ENCODE results near the gene TSPAN4. TPM values are rescaled to one million over a fixed set of nuclear protein-coding genes. Genes with fewer than 3 reads are reported as not detected.

The TSPAN4 gene
- total and polyA plus RNA-seq, 7 donors: 11.4 to 38.5 (median 17.7) TPM

DNA sequence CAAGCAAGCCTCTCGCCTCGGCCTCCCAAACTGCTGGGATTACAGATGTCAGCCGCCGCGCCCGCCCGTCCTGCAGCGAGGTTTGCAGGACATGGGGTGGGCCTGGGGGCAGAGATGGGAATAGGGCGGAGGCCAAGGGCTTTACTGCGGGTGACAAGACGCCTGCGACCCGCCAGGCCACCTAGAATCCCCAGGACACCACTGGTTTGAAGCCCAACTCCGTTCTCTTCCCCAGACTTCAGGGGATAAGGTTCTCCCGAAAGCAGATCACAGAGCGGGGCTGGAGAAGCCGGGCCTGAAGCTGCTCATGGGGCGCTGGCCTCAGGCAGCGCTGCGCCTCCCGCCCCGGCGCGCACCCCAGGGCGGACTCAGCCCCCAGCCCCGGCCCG, 677 bp upstream of the TSPAN4 start:
- WGBS, 3 donors: 0% methylated on average over 20 to 27 of the region's 27 CpGs
- peak overlapping the region; percentile 94 for H3K27ac ChIP-seq
- H3K36me3 ChIP-seq (ENCODE audit: insufficient read depth in 1 of 2, low read depth in 1 of 2): peaks cover 3 to 42% of the 10 kb centered on the region in 2 donors
- TF ChIP-seq, protein P1, sequence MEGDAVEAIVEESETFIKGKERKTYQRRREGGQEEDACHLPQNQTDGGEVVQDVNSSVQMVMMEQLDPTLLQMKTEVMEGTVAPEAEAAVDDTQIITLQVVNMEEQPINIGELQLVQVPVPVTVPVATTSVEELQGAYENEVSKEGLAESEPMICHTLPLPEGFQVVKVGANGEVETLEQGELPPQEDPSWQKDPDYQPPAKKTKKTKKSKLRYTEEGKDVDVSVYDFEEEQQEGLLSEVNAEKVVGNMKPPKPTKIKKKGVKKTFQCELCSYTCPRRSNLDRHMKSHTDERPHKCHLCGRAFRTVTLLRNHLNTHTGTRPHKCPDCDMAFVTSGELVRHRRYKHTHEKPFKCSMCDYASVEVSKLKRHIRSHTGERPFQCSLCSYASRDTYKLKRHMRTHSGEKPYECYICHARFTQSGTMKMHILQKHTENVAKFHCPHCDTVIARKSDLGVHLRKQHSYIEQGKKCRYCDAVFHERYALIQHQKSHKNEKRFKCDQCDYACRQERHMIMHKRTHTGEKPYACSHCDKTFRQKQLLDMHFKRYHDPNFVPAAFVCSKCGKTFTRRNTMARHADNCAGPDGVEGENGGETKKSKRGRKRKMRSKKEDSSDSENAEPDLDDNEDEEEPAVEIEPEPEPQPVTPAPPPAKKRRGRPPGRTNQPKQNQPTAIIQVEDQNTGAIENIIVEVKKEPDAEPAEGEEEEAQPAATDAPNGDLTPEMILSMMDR (IDR thresholded peaks at IDR 0.05): no peak
- ATAC-seq (peak; percentile 13 to 35 (median 26)), DNase-seq (no peak)
- intact Hi-C loops (cut with DNase I): no loop called here
- H3K4me3 ChIP-seq: peak overlapping the region; percentile 93
- H3K27me3 ChIP-seq (ENCODE audit: insufficient read depth in 3 of 3, low read length in 2 of 3): no peaks in the 10 kb centered on the region
- H3K4me1 ChIP-seq: peaks cover 41% of the 10 kb centered on the region
- H3K9me3 ChIP-seq: no peaks in the 10 kb centered on the region

GRCh38 chr11:843086-843734, 558 bp downstream of the TSPAN4 start:
- TF ChIP-seq, protein P1 (IDR thresholded peaks at IDR 0.05): no peak
- peaks cover 3 to 30% of the 10 kb centered on the region in 2 donors for H3K36me3 ChIP-seq (ENCODE audit: insufficient read depth in 1 of 2, low read depth in 1 of 2)
- H3K4me3 ChIP-seq: peak overlapping the region; percentile 93
- peak overlapping the region; percentile 94 for H3K27ac ChIP-seq
- no peak for DNase-seq
- peaks cover 0 to 4% (median 0%) of the 10 kb centered on the region in 3 donors for H3K27me3 ChIP-seq (ENCODE audit: insufficient read depth in 3 of 3, low read length in 2 of 3)
- no peaks in the 10 kb centered on the region for H3K9me3 ChIP-seq
- intact Hi-C loops (cut with DNase I): no loop called here
- WGBS, 3 donors: 1 to 2% (median 2%) methylated on average over 20 to 53 of the region's 53 CpGs
- H3K4me1 ChIP-seq: peaks cover 41% of the 10 kb centered on the region
- ATAC-seq: peak in 3 of 4 donors; percentile 2 to 6 (median 3)

- peak overlapping the region; percentile 94 for H3K27ac ChIP-seq
- H3K4me1 ChIP-seq: peaks cover 40% of the 10 kb centered on the region
- H3K9me3 ChIP-seq: no peaks in the 10 kb centered on the region
- H3K4me3 ChIP-seq: peak overlapping the region; percentile 93
- intact Hi-C loops (cut with DNase I): no loop called here
- ATAC-seq: peak; percentile 24 to 50 (median 30)
- DNase-seq: peak; percentile 95 to 96
- peaks cover 0 to 11% (median 0%) of the 10 kb centered on the region in 3 donors for H3K27me3 ChIP-seq (ENCODE audit: insufficient read depth in 3 of 3, low read length in 2 of 3)
- TF ChIP-seq, protein P1 (IDR thresholded peaks at IDR 0.05): no peak
- peaks cover 3 to 22% of the 10 kb centered on the region in 2 donors for H3K36me3 ChIP-seq (ENCODE audit: insufficient read depth in 1 of 2, low read depth in 1 of 2)
- WGBS, 3 donors: 19 to 28% (median 20%) methylated on average over 17 to 25 of the region's 25 CpGs
These were observed 1.4 kb downstream of the TSPAN4 start for GRCh38 chr11:843818-844692.

DNA sequence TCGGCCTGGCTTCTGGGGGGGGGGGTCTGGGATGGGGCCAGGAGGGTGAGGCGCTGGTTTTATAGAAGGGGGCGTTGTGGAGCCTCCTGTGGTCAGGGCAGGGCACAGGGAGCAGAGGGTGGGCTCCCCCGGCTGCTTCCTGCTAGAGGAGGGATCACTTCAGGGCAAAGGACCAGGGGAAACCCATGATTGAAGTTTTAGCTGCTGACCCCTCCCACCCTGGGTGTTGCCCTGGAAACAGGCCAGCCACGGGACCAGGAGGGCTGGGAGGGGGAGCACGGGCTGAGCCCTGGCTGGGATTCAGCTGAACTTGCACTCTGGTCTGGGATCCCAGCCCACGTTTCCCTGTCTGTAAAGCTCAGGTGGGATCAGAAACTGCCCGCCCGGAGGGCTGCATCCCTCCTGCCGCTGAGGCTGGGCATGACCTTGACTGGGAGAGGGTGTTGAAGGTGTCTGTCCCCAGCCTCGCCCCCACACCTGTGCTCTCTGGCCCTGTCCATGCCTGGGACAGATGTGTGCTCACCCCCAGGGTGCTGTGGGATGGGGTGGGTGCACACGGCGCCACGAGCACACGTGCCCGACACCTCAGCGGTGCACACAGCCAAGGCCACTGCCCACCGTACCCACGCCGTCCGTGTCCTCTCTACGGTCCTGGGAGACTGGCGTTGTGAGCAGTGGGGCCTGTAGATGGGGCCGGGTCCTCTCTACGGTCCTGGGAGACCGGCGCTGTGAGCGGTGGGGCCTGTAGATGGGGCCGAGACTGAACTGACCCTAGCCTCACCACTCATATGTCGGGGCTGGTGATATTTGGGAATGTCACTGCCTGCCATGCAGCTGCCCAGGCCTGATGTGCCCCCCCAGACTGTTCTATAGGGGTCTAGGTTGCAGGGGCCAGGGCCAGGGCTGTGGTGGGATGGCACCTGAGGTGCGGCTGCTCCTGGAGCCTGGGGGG, 2.3 kb downstream of the TSPAN4 start:
- Histone ChIP-seq H3K9me3 (no peaks in the 10 kb centered on the region), H3K36me3 (ENCODE audit: insufficient read depth in 1 of 2, low read depth in 1 of 2) (peaks cover 0 to 12% of the 10 kb centered on the region in 2 donors), H3K4me3 (peak overlapping the region; percentile 93), H3K4me1 (peaks cover 39% of the 10 kb centered on the region), H3K27me3 (ENCODE audit: insufficient read depth in 3 of 3, low read length in 2 of 3) (peaks cover 0 to 11% (median 0%) of the 10 kb centered on the region in 3 donors), H3K27ac (peak overlapping the region; percentile 94)
- intact Hi-C loops (cut with DNase I): loop anchor here (5.0 kb wide), 3 partner anchors 62 to 82 kb away; partner anchors contain the start of genes AP2A2 (in 1 of the 2) and CHID1 (in 1 of the 2)
- DNase-seq (peak; percentile 90 to 96), ATAC-seq (peak in 3 of 4 donors; percentile 7 to 35 (median 10))
- WGBS, 3 donors: 32 to 37% (median 33%) methylated on average over 30 to 31 of the region's 31 CpGs
- TF ChIP-seq, protein P1 (IDR thresholded peaks at IDR 0.05): no peak
